Left ventricle myocardium superior (tissue), 1 donor: ENCODE results near the gene RNF130. TPM values are rescaled to one million over a fixed set of nuclear protein-coding genes. Genes with fewer than 3 reads are reported as not detected.

Experiments used
- ATAC-seq: fragments of 200-7000 bp; cut with Tn5 transposase; one replicate; pipeline ENCODE4 v1.9.1; 2020; ENCODE audit warnings: mild to moderate bottlenecking, moderate library complexity
- DNase-seq: peaks from one replicate; pipeline ENCODE4 v3.0.0-alpha.2; 2020
- intact Hi-C: fragments of 100-400 bp; cut with micrococcal nuclease; formaldehyde crosslinking; loops from one replicate; pipeline ENCODE4 v1.11.0; 2022
- microRNA-seq: library from miRNA; unstranded; fragments of <30 nt; microRNA quantifications from one replicate; pipeline ENCODE4 v1.2.0, GENCODE V29; 2020; ENCODE audit warnings: borderline number of aligned reads
- total RNA-seq: library from RNA; stranded (reverse); fragmentation: NEBNext Ultra II Directional; extraction: Animal tissue kit (Norgen Biotek cat#: 25700); gene quantifications from one replicate; pipeline ENCODE4 v1.2.1, GENCODE V29; 2021
- donor health status: DM: no; HTN: yes; CAD: no; lungs with severe emphysema.

Gene RNF130
- total RNA-seq, 1 donor from 2014 or later, result 46.8 TPM

- DNase-seq, result no peak
- ATAC-seq, result no peak
- intact Hi-C loops, result no loop called here
Observed at GRCh38 chr5:179909224-179909623, 162.3 kb downstream of the RNF130 start.

GRCh38 chr5:179908528-179908927, 163.0 kb downstream of the RNF130 start:
- ATAC-seq, result no peak
- no peak for DNase-seq
- intact Hi-C loops, result no loop called here

- intact Hi-C loops, result no loop called here
- ATAC-seq, result peak; percentile 92
- DNase-seq, result peak; percentile 88
Observed at GRCh38 chr5:179907556-179908324, 163.8 kb downstream of the RNF130 start, which contains the start of gene TBC1D9B. TSS of gene TBC1D9B (minus strand) at chr5:179907897. CDS start at chr5:179907821, 76 bp downstream.

- DNase-seq, result no peak
- ATAC-seq, result peak; percentile 10
Observed at GRCh38 chr5:179906795-179907555, 164.6 kb downstream of the RNF130 start.

GRCh38 chr5:179906294-179906794, 165.2 kb downstream of the RNF130 start:
- no peak for ATAC-seq
- intact Hi-C loops, result no loop called here
- DNase-seq, result no peak

More at GRCh38 chr5:179906795-179907555, 164.6 kb downstream of the RNF130 start:
- intact Hi-C loops, result no loop called here

- DNase-seq (no peak), ATAC-seq (no peak)
- intact Hi-C loops, result no loop called here
Observed at GRCh38 chr5:179905161-179905560, 166.4 kb downstream of the RNF130 start.

Small RNA genes within 50 kb of the gene (microRNA-seq; reads per million reads assigned to microRNA genes)
- gene MIR340, result 279 reads per million, percentile 60 among the genes with 10 or more reads in this experiment

Other genes starting within 250 kb of the RNF130 start
- 14.8 TPM for gene MRNIP, start 212.9 kb downstream of the RNF130 start, total RNA-seq
- gene TBC1D9B, start 163.9 kb downstream of the RNF130 start, total RNA-seq, result 37.1 TPM
- gene RASGEF1C, start 137.5 kb upstream of the RNF130 start, total RNA-seq, result 0.40 TPM
- gene MAPK9, start 220.3 kb upstream of the RNF130 start, total RNA-seq, result 46.5 TPM